Liver (tissue), 3 donors: ENCODE measurements around the gene NAA40.

ENCODE experiments used
- CTCF ChIP-seq: fragments of 150-350 bp; IDR thresholded peaks from 2 replicates; pipeline ENCODE4 v1.5.1; 2017; ENCODE audit warnings: improper control_type of control experiment, low read depth, low read length; ENCODE audit not compliant: missing input control
- GABPA ChIP-seq, 2 donors: IDR thresholded peaks in 1 of 2; conservative IDR thresholded peaks in 1 of 2; 2 replicates each; pipeline ENCODE4 v1.6.1; 2016; ENCODE audit warnings: antibody characterized with exemption in 2 of 2, mild to moderate bottlenecking in 1 of 2, moderate library complexity in 1 of 2
- JUND ChIP-seq, 2 donors: IDR thresholded peaks; 2 replicates each; pipeline ENCODE4 v1.6.1; 2016; ENCODE audit warnings: antibody characterized with exemption in 2 of 2
- MAX ChIP-seq: IDR thresholded peaks from 2 replicates; pipeline ENCODE4 v1.6.1; 2016; ENCODE audit warnings: antibody characterized with exemption
- RAD21 ChIP-seq, 2 donors: IDR thresholded peaks; 2 replicates each; pipeline ENCODE4 v1.6.1; 2016; ENCODE audit warnings: antibody characterized with exemption in 2 of 2, mild to moderate bottlenecking in 2 of 2
- REST ChIP-seq: IDR thresholded peaks from 2 replicates; pipeline ENCODE4 v1.6.1; 2016; ENCODE audit warnings: antibody characterized with exemption, mild to moderate bottlenecking
- RXRA ChIP-seq, 2 donors: IDR thresholded peaks; 2 replicates each; pipeline ENCODE4 v1.6.1; 2017 to 2018; ENCODE audit warnings: antibody characterized with exemption in 2 of 2, mild to moderate bottlenecking in 1 of 2
- ZBTB33 ChIP-seq: IDR thresholded peaks from 2 replicates; pipeline ENCODE4 v1.6.1; 2016; ENCODE audit warnings: antibody characterized with exemption
- donor health status: healthy.
- donor health status: healthy.

- TF ChIP-seq CTCF (no peak), GABPA (IDR thresholded peaks at IDR 0.05 in 1 of 2, conservative IDR thresholded peaks at IDR 0.05 in 1 of 2) (no peak), MAX (no peak), RXRA (IDR thresholded peaks at IDR 0.05) (no peak), REST (no peak), RAD21 (IDR thresholded peaks at IDR 0.05) (no peak), ZBTB33 (no peak), JUND (IDR thresholded peaks at IDR 0.05) (no peak)
Observed at GRCh38 chr11:63911876-63912275, 26.9 kb upstream of the NAA40 start.
